ENCODE data around the gene ZNF853.
"Not testable (repeated sequence)": the region's sequence is repeated elsewhere in the genome, so short reads cannot be mapped to it uniquely, and the experiment has no call there.

ZNF853 gene

DNA sequence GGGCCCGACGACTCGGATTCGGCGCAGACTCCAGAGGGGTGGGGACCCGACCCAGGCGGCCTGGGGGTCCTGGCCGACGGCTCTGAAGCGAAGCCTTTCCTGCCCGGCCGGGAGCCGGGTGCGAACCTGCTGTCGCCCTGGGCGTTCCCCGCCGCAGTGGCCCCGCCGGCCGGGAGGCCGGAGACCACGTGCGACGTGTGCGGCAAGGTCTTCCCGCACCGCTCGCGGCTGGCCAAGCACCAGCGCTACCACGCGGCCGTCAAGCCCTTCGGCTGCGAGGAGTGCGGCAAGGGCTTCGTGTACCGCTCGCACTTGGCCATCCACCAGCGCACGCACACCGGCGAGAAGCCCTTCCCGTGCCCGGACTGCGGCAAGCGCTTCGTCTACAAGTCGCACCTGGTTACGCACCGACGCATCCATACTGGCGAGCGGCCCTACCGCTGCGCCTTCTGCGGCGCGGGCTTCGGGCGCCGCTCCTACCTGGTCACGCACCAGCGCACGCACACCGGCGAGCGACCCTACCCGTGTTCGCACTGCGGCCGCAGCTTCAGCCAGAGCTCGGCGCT lies 37.1 kb downstream of the ZNF853 start:
- Histone ChIP-seq H3K9me3 (ENCODE audit: control insufficient read depth, low read length) (no peaks in the 10 kb centered on the region), H3K27me3 (ENCODE audit: control insufficient read depth, insufficient read depth, low read length, poor library complexity, severe bottlenecking) (no peaks in the 10 kb centered on the region), H3K4me1 (ENCODE audit: control insufficient read depth, insufficient read depth, low read length) (no peaks in the 10 kb centered on the region), H3K27ac (ENCODE audit: insufficient read depth, low read depth, low read length, poor library complexity, severe bottlenecking) (no peak overlapping the region), H3K36me3 (ENCODE audit: control insufficient read depth, insufficient read depth, low read length) (peaks cover 11% of the 10 kb centered on the region), H3K4me3 (ENCODE audit: insufficient read depth, low read depth, low read length) (no peak overlapping the region)
- 96 to 97% methylated on average over 75 of the region's 75 CpGs for WGBS, 2 experiments

DNA sequence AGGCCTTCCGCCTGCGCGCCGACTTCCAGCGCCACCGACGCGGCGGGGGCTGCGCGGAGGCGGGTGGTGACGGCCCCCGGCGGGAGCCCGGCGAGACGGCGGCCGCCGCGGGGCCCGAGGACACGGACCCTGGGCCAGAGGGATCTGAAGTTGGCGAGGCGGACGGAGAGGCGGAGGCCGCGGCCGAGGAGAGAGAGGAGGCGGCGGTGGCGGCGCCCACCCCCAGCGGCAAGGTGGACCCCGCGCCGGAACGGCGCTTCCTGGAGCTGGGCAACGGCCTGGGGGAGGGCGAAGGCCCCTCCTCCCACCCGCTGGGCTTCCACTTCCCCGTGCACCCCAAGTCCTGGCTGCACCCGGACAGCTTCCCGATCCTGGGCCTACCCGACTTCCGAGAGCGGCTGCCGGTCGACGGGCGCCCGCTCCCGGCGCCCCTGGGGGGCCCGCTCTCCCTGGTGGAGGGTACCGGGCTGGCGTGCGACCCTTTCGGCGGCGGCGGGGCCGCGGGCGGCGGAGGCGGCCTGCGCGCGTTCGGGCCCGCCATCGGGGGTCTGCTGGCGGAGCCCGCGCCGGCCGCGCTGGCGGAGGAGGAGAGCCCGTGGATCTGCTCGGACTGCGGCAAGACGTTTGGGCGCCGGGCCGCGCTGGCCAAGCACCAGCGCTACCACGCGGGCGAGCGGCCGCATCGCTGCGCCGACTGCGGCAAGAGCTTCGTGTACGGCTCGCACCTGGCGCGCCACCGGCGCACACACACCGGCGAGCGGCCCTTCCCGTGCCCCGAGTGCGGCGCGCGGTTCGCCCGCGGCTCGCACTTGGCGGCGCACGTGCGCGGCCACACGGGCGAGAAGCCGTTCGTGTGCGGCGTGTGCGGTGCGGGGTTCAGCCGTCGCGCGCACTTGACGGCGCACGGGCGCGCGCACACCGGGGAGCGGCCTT lies 37.9 kb downstream of the ZNF853 start:
- 97% methylated on average over 146 of the region's 146 CpGs for WGBS, 2 experiments
- Histone ChIP-seq H3K9me3 (ENCODE audit: control insufficient read depth, low read length) (no peaks in the 10 kb centered on the region), H3K27ac (ENCODE audit: insufficient read depth, low read depth, low read length, poor library complexity, severe bottlenecking) (no peak overlapping the region), H3K36me3 (ENCODE audit: control insufficient read depth, insufficient read depth, low read length) (peaks cover 11% of the 10 kb centered on the region), H3K27me3 (ENCODE audit: control insufficient read depth, insufficient read depth, low read length, poor library complexity, severe bottlenecking) (no peaks in the 10 kb centered on the region), H3K4me1 (ENCODE audit: control insufficient read depth, insufficient read depth, low read length) (no peaks in the 10 kb centered on the region), H3K4me3 (ENCODE audit: insufficient read depth, low read depth, low read length) (no peak overlapping the region)

DNA sequence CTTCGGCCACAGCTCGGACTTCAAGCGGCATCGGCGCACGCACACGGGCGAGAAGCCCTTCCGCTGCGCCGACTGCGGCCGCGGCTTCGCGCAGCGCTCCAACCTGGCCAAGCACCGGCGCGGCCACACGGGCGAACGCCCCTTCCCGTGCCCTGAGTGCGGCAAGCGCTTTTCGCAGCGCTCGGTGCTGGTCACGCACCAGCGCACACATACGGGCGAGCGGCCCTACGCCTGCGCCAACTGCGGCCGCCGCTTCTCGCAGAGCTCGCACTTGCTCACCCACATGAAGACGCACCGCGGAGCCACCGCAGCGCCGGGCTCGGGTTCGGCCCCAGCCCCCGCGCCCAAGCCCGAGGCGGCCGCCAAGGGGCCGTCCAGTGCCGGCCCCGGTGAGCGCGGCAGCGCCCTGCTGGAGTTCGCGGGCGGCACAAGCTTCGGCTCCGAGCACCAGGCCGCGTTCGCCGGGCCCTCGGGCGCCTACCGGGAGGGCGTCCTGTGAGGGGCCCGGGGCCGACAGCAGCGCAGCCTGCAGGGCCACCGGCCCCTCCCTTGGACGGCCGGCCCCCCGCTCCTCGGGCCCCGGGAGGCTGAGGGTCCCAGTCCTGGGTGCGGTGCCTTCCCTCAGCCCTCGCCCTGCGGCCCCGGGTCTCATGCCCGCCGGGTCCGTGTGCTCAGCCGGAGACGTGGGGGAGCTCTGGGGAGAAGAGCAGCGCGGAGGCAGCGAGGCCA lies 38.9 kb downstream of the ZNF853 start:
- 96 to 97% methylated on average over 94 of the region's 94 CpGs for WGBS, 2 experiments
- H3K36me3 ChIP-seq (ENCODE audit: control insufficient read depth, insufficient read depth, low read length): peaks cover 11% of the 10 kb centered on the region
- no peak overlapping the region for H3K4me3 ChIP-seq (ENCODE audit: insufficient read depth, low read depth, low read length)
- no peaks in the 10 kb centered on the region for H3K9me3 ChIP-seq (ENCODE audit: control insufficient read depth, low read length)
- H3K27me3 ChIP-seq (ENCODE audit: control insufficient read depth, insufficient read depth, low read length, poor library complexity, severe bottlenecking): no peaks in the 10 kb centered on the region
- no peak overlapping the region for H3K27ac ChIP-seq (ENCODE audit: insufficient read depth, low read depth, low read length, poor library complexity, severe bottlenecking)
- H3K4me1 ChIP-seq (ENCODE audit: control insufficient read depth, insufficient read depth, low read length): peaks cover 8% of the 10 kb centered on the region

DNA sequence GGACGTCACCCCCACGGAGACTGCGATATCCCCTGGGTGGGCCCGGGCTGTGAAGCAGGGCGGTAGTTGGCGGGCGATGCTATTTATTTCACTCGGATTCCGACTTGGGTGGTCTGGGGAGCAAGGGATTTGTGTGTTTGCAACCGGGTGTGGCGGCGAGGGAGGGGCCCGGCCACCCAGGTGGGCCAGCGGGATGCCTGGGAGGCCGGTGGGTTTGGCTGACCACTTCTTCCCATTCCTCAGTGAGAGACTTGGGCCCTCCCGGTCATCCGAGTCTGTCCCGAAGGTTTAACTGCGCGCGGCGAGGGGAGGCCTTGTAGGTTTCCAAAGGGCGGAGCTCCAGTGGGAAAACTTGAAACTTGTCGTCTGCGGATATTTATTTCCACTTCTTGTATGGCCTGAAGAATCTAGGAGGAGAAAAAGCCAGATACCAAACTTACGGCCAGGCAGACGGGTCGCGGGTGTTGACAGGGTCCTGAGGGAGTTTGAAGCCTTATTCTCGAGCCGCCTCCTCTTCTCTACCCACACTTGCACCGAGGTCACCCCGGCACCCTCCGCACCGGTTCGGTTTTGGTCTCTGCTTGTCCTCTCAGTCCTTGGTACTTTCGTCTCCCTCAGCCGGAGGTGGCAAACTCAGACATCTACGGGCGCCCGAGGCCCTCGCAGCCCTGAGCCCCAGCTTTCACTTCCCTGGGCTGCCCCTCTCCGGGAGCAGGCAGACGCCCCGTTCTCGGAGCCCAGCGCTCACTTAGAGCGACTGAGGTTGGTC lies 39.6 kb downstream of the ZNF853 start:
- no peaks in the 10 kb centered on the region for H3K27me3 ChIP-seq (ENCODE audit: control insufficient read depth, insufficient read depth, low read length, poor library complexity, severe bottlenecking)
- no peak overlapping the region for H3K27ac ChIP-seq (ENCODE audit: insufficient read depth, low read depth, low read length, poor library complexity, severe bottlenecking)
- H3K9me3 ChIP-seq (ENCODE audit: control insufficient read depth, low read length): no peaks in the 10 kb centered on the region
- peaks cover 9% of the 10 kb centered on the region for H3K4me1 ChIP-seq (ENCODE audit: control insufficient read depth, insufficient read depth, low read length)
- H3K36me3 ChIP-seq (ENCODE audit: control insufficient read depth, insufficient read depth, low read length): peaks cover 11% of the 10 kb centered on the region
- H3K4me3 ChIP-seq (ENCODE audit: insufficient read depth, low read depth, low read length): no peak overlapping the region
- WGBS, 2 experiments: 96 to 97% methylated on average over 48 of the region's 48 CpGs

DNA sequence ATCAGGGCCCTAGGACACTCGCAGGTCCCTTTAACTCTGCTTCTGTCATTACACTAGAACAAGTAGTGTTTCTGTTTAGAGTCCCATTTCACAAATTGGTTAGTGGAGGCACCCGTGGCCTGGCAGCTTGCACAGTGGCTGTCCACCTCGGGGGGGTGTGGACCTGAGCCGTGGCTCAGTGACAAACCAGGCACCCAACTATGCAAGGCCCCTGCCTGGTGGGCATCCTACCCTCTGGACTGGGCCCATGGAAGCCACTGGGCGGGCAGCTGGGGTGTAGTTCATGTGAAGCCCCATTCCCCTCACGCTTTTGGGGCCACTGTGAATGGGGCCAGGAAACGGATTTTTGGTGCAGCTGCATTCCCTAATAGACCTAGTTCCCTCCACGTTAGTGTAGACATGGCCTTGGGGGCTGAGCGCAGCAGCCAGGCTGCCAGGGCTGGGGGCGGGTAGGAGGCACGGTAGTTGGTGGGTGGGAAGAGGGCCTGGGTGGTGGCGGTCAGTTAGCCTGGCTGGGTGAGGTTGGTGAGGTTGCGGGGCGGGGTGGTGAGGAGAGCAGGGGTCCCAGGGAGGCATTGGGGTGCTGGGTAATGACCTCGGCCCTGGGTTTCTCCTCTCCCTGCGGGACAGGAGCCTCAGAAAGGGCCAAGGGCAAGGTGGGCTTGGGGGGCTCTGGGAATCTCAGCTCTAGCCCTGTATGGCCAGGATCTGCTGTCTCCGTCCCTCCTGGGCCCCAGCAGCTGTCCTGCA lies 40.4 kb downstream of the ZNF853 start:
- WGBS, 2 experiments: 95 to 96% methylated on average over 17 of the region's 17 CpGs
- Histone ChIP-seq H3K4me3 (ENCODE audit: insufficient read depth, low read depth, low read length) (no peak overlapping the region), H3K4me1 (ENCODE audit: control insufficient read depth, insufficient read depth, low read length) (peaks cover 9% of the 10 kb centered on the region), H3K36me3 (ENCODE audit: control insufficient read depth, insufficient read depth, low read length) (peaks cover 11% of the 10 kb centered on the region), H3K9me3 (ENCODE audit: control insufficient read depth, low read length) (no peaks in the 10 kb centered on the region), H3K27me3 (ENCODE audit: control insufficient read depth, insufficient read depth, low read length, poor library complexity, severe bottlenecking) (no peaks in the 10 kb centered on the region), H3K27ac (ENCODE audit: insufficient read depth, low read depth, low read length, poor library complexity, severe bottlenecking) (no peak overlapping the region)

DNA sequence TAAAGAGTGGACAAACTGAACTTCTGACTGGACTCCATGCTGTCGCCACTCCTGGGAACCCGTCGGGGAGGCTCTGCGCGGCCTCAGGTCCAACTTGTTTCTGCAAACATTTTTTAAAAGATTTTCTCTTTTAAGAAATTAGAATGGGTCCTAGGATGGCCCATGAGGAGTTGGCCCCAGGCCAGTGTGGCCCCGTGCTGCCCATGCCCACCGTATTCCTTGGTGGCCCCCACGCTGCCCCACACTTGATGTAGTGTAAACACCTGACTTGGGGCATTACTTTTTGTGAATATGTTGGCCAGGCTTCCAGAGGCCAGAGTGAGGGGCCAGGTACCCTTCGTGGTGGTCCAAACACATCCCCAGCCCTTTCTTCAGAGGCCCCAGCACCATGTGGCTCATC lies 41.0 kb downstream of the ZNF853 start:
- Histone ChIP-seq H3K9me3 (ENCODE audit: control insufficient read depth, low read length) (no peaks in the 10 kb centered on the region), H3K4me3 (ENCODE audit: insufficient read depth, low read depth, low read length) (no peak overlapping the region), H3K27me3 (ENCODE audit: control insufficient read depth, insufficient read depth, low read length, poor library complexity, severe bottlenecking) (no peaks in the 10 kb centered on the region), H3K4me1 (ENCODE audit: control insufficient read depth, insufficient read depth, low read length) (peaks cover 9% of the 10 kb centered on the region), H3K36me3 (ENCODE audit: control insufficient read depth, insufficient read depth, low read length) (peaks cover 11% of the 10 kb centered on the region), H3K27ac (ENCODE audit: insufficient read depth, low read depth, low read length, poor library complexity, severe bottlenecking) (no peak overlapping the region)
- WGBS, 2 experiments: 93 to 95% methylated on average over 9 of the region's 9 CpGs

DNA sequence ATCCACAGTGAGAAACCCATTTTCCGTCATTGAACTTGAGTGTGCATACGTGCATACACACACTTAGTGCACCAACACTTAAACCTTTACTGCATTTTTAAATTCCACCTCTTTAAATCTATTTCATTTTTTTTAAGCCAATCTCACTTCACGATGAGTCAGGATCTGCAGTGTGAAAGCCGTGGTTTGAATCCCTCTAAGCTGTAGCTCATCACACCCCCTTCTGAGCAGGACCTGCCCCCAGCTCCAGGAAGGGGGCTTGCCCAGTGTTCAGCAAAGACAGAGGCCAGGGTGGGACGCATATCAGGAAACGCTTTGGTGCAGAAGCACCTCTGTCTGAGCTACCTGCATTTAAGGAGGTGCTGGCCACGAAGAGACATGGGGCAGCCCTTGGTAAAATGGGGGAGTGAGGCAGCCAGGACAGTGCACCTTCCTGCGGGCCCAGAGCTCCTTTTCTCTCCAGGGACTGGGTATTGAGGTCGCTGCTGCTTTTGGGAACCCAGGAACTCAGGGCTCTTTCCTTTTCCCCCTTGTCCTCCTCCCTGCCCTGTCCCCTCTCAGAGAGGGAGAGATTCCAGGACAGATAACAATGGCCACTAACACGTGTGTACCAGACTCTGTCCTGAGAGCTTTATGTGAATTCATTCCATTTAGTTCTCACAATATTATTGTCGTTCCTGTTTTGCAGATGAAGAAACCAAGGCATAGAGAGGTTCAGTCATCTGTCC lies 43.4 kb downstream of the ZNF853 start:
- no peak overlapping the region for H3K27ac ChIP-seq (ENCODE audit: insufficient read depth, low read depth, low read length, poor library complexity, severe bottlenecking)
- no peaks in the 10 kb centered on the region for H3K36me3 ChIP-seq (ENCODE audit: control insufficient read depth, insufficient read depth, low read length)
- peaks cover 2% of the 10 kb centered on the region for H3K27me3 ChIP-seq (ENCODE audit: control insufficient read depth, insufficient read depth, low read length, poor library complexity, severe bottlenecking)
- peaks cover 9% of the 10 kb centered on the region for H3K4me1 ChIP-seq (ENCODE audit: control insufficient read depth, insufficient read depth, low read length)
- H3K9me3 ChIP-seq (ENCODE audit: control insufficient read depth, low read length): no peaks in the 10 kb centered on the region
- 64 to 65% methylated on average over 11 of the region's 11 CpGs for WGBS, 2 experiments
- no peak overlapping the region for H3K4me3 ChIP-seq (ENCODE audit: insufficient read depth, low read depth, low read length)

DNA sequence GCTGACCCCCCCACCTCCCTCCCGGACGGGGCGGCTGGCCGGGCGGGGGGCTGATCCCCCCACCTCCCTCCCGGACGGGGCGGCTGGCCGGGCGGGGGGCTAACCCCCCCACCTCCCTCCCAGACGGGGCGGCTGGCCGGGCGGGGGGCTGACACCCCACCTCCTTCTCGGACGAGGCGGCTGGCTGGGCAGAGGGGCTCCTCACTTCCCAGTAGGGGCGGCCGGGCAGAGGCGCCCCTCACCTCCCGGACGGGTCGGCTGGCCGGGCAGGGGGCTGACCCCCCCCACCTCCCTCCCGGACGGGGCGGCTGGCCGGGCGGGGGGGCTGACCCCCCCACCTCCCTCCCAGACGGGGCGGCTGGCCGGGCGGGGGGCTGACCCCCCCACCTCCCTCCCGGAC lies 55.4 kb downstream of the ZNF853 start:
- H3K9me3 ChIP-seq (ENCODE audit: control insufficient read depth, low read length); H3K27ac ChIP-seq (ENCODE audit: insufficient read depth, low read depth, low read length, poor library complexity, severe bottlenecking); H3K36me3 ChIP-seq (ENCODE audit: control insufficient read depth, insufficient read depth, low read length); H3K4me3 ChIP-seq (ENCODE audit: insufficient read depth, low read depth, low read length); H3K4me1 ChIP-seq (ENCODE audit: control insufficient read depth, insufficient read depth, low read length); H3K27me3 ChIP-seq (ENCODE audit: control insufficient read depth, insufficient read depth, low read length, poor library complexity, severe bottlenecking): not testable (repeated sequence)
- WGBS, 2 experiments: 95 to 99% methylated on average over 19 to 23 of the region's 34 CpGs

Data from ectodermal cell (in vitro differentiated cells).